ENCODE measurements around the gene SLC39A11.

SLC39A11 gene

GRCh38 chr17:73043686-73044581 lies 48.6 kb downstream of the SLC39A11 start:
- DNase-seq (ENCODE audit: low read depth, low spot score): no peak

GRCh38 chr17:73042809-73043685 lies 49.4 kb downstream of the SLC39A11 start:
- no peak for DNase-seq (ENCODE audit: low read depth, low spot score)

GRCh38 chr17:73042225-73042624 lies 50.3 kb downstream of the SLC39A11 start:
- DNase-seq (ENCODE audit: low read depth, low spot score): no peak

GRCh38 chr17:73039282-73039681 lies 53.2 kb downstream of the SLC39A11 start:
- no peak for DNase-seq (ENCODE audit: low read depth, low spot score)

- no peak for DNase-seq (ENCODE audit: low read depth, low spot score)
These were observed 61.0 kb downstream of the SLC39A11 start for GRCh38 chr17:73031472-73031871.

- DNase-seq (ENCODE audit: low read depth, low spot score): no peak
These were observed 61.5 kb downstream of the SLC39A11 start for GRCh38 chr17:73030995-73031394.

- DNase-seq (ENCODE audit: low read depth, low spot score): no peak
These were observed 62.0 kb downstream of the SLC39A11 start for GRCh38 chr17:73030501-73030921.

- no peak for DNase-seq (ENCODE audit: low read depth, low spot score)
These were observed 62.5 kb downstream of the SLC39A11 start for GRCh38 chr17:73029991-73030390.

GRCh38 chr17:73029021-73029420 lies 63.5 kb downstream of the SLC39A11 start:
- DNase-seq (ENCODE audit: low read depth, low spot score): no peak

GRCh38 chr17:73028299-73028755 lies 64.2 kb downstream of the SLC39A11 start:
- no peak for DNase-seq (ENCODE audit: low read depth, low spot score)

- no peak for DNase-seq (ENCODE audit: low read depth, low spot score)
These were observed 65.3 kb downstream of the SLC39A11 start for GRCh38 chr17:73027130-73027741.

GRCh38 chr17:73025041-73025560 lies 67.4 kb downstream of the SLC39A11 start:
- no peak for DNase-seq (ENCODE audit: low read depth, low spot score)

- DNase-seq (ENCODE audit: low read depth, low spot score): no peak
These were observed 68.7 kb downstream of the SLC39A11 start for GRCh38 chr17:73023759-73024158.

GRCh38 chr17:73022694-73023093 lies 69.8 kb downstream of the SLC39A11 start:
- DNase-seq (ENCODE audit: low read depth, low spot score): no peak

- DNase-seq (ENCODE audit: low read depth, low spot score): no peak
These were observed 70.7 kb downstream of the SLC39A11 start for GRCh38 chr17:73021771-73022170.

GRCh38 chr17:73020110-73020509 lies 72.4 kb downstream of the SLC39A11 start:
- DNase-seq (ENCODE audit: low read depth, low spot score): no peak

GRCh38 chr17:73018599-73018998 lies 73.9 kb downstream of the SLC39A11 start:
- no peak for DNase-seq (ENCODE audit: low read depth, low spot score)

- DNase-seq (ENCODE audit: low read depth, low spot score): no peak
These were observed 74.8 kb downstream of the SLC39A11 start for GRCh38 chr17:73017658-73018057.

- no peak for DNase-seq (ENCODE audit: low read depth, low spot score)
These were observed 76.7 kb downstream of the SLC39A11 start for GRCh38 chr17:73015722-73016276.

- peak; percentile 95 for DNase-seq (ENCODE audit: low read depth, low spot score)
These were observed 78.4 kb downstream of the SLC39A11 start for GRCh38 chr17:73013816-73014663.
